ENCODE results near the gene WDSUB1.

DNA sequence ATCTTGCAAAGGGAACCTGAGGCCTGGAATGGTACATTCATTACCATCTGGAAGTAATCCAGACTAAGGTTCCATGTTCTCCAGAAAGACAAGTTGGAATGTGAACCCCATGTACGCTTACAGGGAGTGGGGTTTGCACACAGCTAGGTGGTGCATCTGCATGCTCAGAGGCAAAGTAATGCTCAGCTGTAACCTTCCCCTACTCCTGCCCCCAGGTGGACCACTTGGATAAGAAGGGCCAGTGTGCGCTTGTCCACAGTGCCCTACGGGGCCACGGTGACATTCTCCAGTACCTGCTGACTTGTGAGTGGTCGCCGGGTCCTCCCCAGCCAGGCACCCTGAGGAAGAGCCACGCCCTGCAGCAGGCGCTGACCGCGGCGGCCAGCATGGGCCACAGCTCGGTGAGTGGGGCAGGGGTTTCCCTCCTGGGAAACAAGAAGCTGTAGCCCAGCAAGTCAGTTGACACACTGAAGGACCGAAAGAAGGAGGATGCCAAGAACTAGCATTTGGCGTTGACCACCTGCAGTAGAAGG, 90.0 kb downstream of the WDSUB1 start:
- no peak for TF ChIP-seq RBFOX2 (IDR thresholded peaks at IDR 0.05; ENCODE audit: low read depth, low read length)
- no peak for TF ChIP-seq SMARCC2 (IDR thresholded peaks at IDR 0.05; ENCODE audit: low read depth)
- no peak for TF ChIP-seq POLR2A (conservative IDR thresholded peaks at IDR 0.05)

Data from K562 (cell line).